ENCODE results near the gene CD3E. TPM values are rescaled to one million over a fixed set of nuclear protein-coding genes. Genes with fewer than 3 reads are reported as not detected.

Gene CD3E
- total and polyA plus RNA-seq, 2 experiments from 2014 or later = not detected

DNA sequence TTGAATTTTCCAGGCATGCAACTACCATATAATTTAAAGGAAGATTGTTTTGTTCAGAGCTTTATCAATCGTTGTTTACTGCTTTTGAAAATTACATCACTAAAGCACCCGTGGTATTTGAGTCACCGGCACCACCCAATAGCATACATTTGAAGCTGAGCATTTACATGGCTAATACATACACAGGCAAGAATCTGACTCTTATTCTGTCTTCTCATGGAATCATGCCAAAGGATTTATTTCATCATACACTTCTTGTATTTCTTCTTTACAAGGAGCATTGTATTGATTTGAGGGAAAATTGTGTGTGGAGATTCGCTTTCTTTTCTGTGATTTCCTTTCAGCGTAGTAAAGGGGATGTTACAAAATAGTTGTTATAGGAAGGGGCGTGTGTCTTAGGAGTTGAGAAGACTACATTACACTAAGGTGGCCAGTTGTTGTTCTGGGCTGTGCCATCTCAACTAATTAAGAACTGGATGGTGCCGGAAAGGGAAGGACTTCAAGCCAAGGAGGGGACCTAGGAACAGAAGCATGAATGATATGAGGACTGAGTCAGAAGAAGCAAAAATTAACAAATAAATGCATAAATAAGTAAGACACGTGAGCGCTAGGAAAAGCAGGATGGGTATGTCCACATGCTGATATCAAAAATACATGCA lies 12.9 kb upstream of the CD3E start:
- no peak for TF ChIP-seq EZH2 (IDR thresholded peaks at IDR 0.05; ENCODE audit: insufficient read depth, poor library complexity, severe bottlenecking)
- TF ChIP-seq EZH2phosphoT487 (IDR thresholded peaks at IDR 0.05; ENCODE audit: insufficient read depth, low read depth) = no peak
- in situ Hi-C loops (cut with MboI) = no loop called here
- WGBS, 2 experiments (ENCODE audit: low coverage in 1 of 2, low lambda C conversion rate in 2 of 2, missing lambda C conversion rate in 2 of 2) = 63 to 66% methylated on average over 9 of the region's 9 CpGs
- no peaks in the 10 kb centered on the region for H4K20me1 ChIP-seq (ENCODE audit: insufficient read depth)
- no peaks in the 10 kb centered on the region for H3K9me2 ChIP-seq (ENCODE audit: insufficient read depth)
- no peak overlapping the region for H3K4me2 ChIP-seq (ENCODE audit: unreplicated experiment)
- no peak overlapping the region for H3K27ac ChIP-seq
- peak; percentile 16 for DNase-seq
- H3K4me3 ChIP-seq = no peak overlapping the region
- no peaks in the 10 kb centered on the region for H3K36me3 ChIP-seq (ENCODE audit: low read depth)
- H3K9ac ChIP-seq = no peak overlapping the region
- no peak overlapping the region for H2AFZ ChIP-seq
- H3K27me3 ChIP-seq (replicated peaks; ENCODE audit: insufficient read depth) = peaks cover 37% of the 10 kb centered on the region
- H3F3A ChIP-seq (ENCODE audit: insufficient read depth) = no peaks in the 10 kb centered on the region
- no peaks in the 10 kb centered on the region for H3K79me2 ChIP-seq (ENCODE audit: insufficient read depth)
- H3K4me1 ChIP-seq (ENCODE audit: insufficient read depth) = no peaks in the 10 kb centered on the region
- no peaks in the 10 kb centered on the region for H3K9me3 ChIP-seq (ENCODE audit: low read depth)

- no peak for DNase-seq
- Histone ChIP-seq H3K4me2 (ENCODE audit: unreplicated experiment) (no peak overlapping the region), H3K9ac (no peak overlapping the region), H4K20me1 (ENCODE audit: insufficient read depth) (no peaks in the 10 kb centered on the region), H3K36me3 (ENCODE audit: low read depth) (no peaks in the 10 kb centered on the region), H3K9me3 (ENCODE audit: low read depth) (no peaks in the 10 kb centered on the region), H2AFZ (no peak overlapping the region), H3K4me3 (no peak overlapping the region), H3K79me2 (ENCODE audit: insufficient read depth) (no peaks in the 10 kb centered on the region), H3K27me3 (replicated peaks; ENCODE audit: insufficient read depth) (peaks cover 27% of the 10 kb centered on the region; the same call in 1 of the 2 replicates), H3K4me1 (ENCODE audit: insufficient read depth) (no peaks in the 10 kb centered on the region), H3F3A (ENCODE audit: insufficient read depth) (no peaks in the 10 kb centered on the region), H3K9me2 (ENCODE audit: insufficient read depth) (no peaks in the 10 kb centered on the region), H3K27ac (no peak overlapping the region)
- in situ Hi-C loops (cut with MboI) = no loop called here
- WGBS, 2 experiments (ENCODE audit: low coverage in 1 of 2, low lambda C conversion rate in 2 of 2, missing lambda C conversion rate in 2 of 2) = 52 to 57% methylated on average over 2 of the region's 2 CpGs
- TF ChIP-seq EZH2phosphoT487 (IDR thresholded peaks at IDR 0.05; ENCODE audit: insufficient read depth, low read depth) = no peak
These were observed 10.5 kb upstream of the CD3E start for GRCh38 chr11:118294053-118294452.

DNA sequence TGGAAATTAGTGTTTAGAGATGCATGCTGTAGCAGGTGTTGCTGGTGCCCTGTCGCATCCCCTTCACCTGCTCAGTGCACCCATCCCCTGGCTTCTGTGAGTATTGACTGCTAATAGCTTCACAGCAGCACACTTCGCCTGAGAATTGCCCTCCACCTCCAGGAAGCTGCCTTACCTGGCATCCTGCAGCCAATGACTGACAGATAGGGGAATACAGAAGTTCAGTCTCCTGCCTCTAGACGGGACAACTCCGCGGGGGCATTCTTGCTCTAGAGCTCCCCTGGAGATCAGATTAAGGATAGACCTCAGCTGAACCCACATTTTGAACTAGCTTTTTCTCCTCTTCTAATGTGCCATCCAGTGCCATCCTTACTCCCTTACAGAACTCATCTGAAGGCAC lies 9.3 kb upstream of the CD3E start:
- DNase-seq = peak; percentile 21
- in situ Hi-C loops (cut with MboI) = no loop called here
- H4K20me1 ChIP-seq (ENCODE audit: insufficient read depth) = no peaks in the 10 kb centered on the region
- TF ChIP-seq EZH2 (IDR thresholded peaks at IDR 0.05; ENCODE audit: insufficient read depth, poor library complexity, severe bottlenecking) (no peak), EZH2phosphoT487 (IDR thresholded peaks at IDR 0.05; ENCODE audit: insufficient read depth, low read depth) (no peak)
- no peaks in the 10 kb centered on the region for H3K9me3 ChIP-seq (ENCODE audit: low read depth)
- H3F3A ChIP-seq (ENCODE audit: insufficient read depth) = no peaks in the 10 kb centered on the region
- H3K27ac ChIP-seq = no peak overlapping the region
- H3K9me2 ChIP-seq (ENCODE audit: insufficient read depth) = no peaks in the 10 kb centered on the region
- no peaks in the 10 kb centered on the region for H3K79me2 ChIP-seq (ENCODE audit: insufficient read depth)
- H3K27me3 ChIP-seq (replicated peaks; ENCODE audit: insufficient read depth) = peaks cover 22% of the 10 kb centered on the region; the same call in 1 of the 2 replicates
- no peak overlapping the region for H2AFZ ChIP-seq
- H3K4me3 ChIP-seq = no peak overlapping the region
- H3K9ac ChIP-seq = no peak overlapping the region
- no peaks in the 10 kb centered on the region for H3K4me1 ChIP-seq (ENCODE audit: insufficient read depth)
- H3K36me3 ChIP-seq (ENCODE audit: low read depth) = no peaks in the 10 kb centered on the region
- no peak overlapping the region for H3K4me2 ChIP-seq (ENCODE audit: unreplicated experiment)
- 38 to 40% methylated on average over 5 of the region's 5 CpGs for WGBS, 2 experiments (ENCODE audit: low coverage in 1 of 2, low lambda C conversion rate in 2 of 2, missing lambda C conversion rate in 2 of 2)

- TF ChIP-seq EZH2 (IDR thresholded peaks at IDR 0.05; ENCODE audit: insufficient read depth, poor library complexity, severe bottlenecking) = no peak
- no peak for TF ChIP-seq EZH2phosphoT487 (IDR thresholded peaks at IDR 0.05; ENCODE audit: insufficient read depth, low read depth)
- Histone ChIP-seq H3K4me2 (ENCODE audit: unreplicated experiment) (no peak overlapping the region), H3K9ac (no peak overlapping the region), H3K36me3 (ENCODE audit: low read depth) (no peaks in the 10 kb centered on the region), H3K4me3 (no peak overlapping the region), H3K79me2 (ENCODE audit: insufficient read depth) (no peaks in the 10 kb centered on the region), H3K27ac (no peak overlapping the region), H3K9me2 (ENCODE audit: insufficient read depth) (no peaks in the 10 kb centered on the region), H3K4me1 (ENCODE audit: insufficient read depth) (no peaks in the 10 kb centered on the region), H3F3A (ENCODE audit: insufficient read depth) (no peaks in the 10 kb centered on the region), H3K27me3 (replicated peaks; ENCODE audit: insufficient read depth) (peaks cover 22% of the 10 kb centered on the region), H4K20me1 (ENCODE audit: insufficient read depth) (no peaks in the 10 kb centered on the region), H3K9me3 (ENCODE audit: low read depth) (no peaks in the 10 kb centered on the region), H2AFZ (no peak overlapping the region)
- peak; percentile 55 for DNase-seq
- in situ Hi-C loops (cut with MboI) = no loop called here
- 42 to 44% methylated on average over 3 of the region's 3 CpGs for WGBS, 2 experiments (ENCODE audit: low coverage in 1 of 2, low lambda C conversion rate in 2 of 2, missing lambda C conversion rate in 2 of 2)
These were observed 8.6 kb upstream of the CD3E start for GRCh38 chr11:118295815-118296454.
